Measurements from ENCODE around the gene MED13L. TPM values are rescaled to one million over a fixed set of nuclear protein-coding genes. Genes with fewer than 3 reads are reported as not detected.

MED13L gene
- total RNA-seq, 1 experiment from 2014 or later, result 32.1 TPM

DNA sequence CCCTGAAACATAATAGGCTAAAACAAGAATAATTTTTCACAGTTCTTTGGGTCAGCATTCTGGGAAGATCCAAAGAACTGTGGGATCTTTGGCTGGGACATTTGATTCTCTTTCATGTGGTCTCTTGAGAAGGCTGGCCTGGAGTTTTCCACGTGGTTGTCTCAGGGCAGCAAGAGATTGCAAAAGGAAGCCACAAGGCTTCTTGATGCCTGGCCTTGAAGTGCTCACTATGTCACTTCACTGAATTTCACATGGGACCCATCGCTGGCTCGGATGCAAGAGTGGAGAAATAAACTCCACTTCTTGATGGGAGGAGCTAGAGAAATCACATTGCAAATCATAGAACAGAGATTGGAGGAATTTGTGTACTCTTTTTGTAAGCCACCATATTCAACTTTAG is 343.4 kb downstream of the MED13L start:
- DNase-seq (ENCODE audit: extremely low read depth, low read depth), result no peak

DNA sequence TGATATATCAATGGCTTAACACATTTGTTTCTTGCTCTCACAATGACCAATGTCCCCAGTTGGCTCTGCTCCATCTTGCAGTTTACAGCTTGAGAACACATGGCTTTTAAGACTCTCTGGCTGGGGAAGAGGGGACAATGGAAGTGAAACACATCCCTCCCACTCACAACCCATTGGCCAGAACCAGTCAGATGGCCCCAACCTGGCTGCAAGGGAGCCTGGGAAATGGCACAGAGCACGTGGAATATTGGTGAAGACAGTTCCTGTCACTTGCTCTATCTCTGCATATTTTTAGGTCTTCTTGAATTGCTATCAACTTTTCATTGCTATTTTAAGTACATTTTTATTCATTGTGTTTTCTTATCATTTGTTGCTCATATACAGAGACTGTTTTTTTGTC is 345.4 kb downstream of the MED13L start:
- DNase-seq (ENCODE audit: extremely low read depth, low read depth), result no peak

DNA sequence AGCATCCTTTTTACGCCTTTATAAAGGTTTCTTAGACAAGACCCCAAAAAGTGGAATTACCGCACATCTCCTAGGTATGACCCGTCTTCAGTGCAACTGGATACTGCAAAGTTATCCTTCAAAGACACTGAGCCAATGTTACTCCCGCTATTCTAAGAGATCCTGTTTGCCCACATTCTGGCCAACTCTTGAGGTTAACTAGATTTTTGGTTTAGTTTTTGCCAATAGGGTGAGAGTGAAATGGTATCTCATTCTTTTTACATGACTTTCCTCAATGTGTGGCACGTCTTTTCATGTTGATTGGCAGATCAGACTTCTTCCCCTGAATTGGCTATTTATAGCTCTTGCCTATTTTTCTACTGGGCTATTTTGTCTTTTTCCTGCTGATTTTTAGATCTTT is 347.2 kb downstream of the MED13L start:
- no peak for DNase-seq (ENCODE audit: extremely low read depth, low read depth)

DNA sequence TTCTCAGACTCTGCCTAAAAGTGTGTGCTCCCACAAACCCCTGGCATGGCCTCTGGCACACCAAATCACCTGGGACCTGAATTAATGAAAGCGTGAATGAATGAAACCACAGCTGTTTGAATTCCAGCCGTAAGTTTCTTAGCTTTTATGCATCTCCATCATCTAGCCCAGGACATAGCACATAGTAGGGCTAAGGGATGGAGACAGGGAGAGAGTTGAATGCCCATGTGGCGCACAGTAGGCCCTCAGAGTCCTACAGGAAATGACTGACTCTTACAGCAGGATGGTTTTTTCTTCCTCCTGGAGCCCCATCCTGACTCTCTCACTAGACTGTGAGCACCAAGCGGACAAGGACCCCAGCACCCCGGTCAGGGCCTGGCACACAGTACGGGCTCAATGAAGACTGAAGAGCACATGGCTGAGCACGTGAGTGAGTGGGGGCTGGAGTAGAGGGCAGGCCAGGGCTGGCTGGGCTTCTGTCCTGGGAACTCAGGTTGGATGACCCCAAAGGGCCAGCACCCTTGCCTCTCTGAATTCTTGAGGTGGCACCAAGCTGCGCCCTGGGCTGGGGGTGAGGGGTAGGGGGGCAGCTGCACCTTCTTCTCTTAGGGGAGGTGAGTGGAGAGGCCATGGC is 351.3 kb downstream of the MED13L start:
- DNase-seq (ENCODE audit: extremely low read depth, low read depth), result no peak

DNA sequence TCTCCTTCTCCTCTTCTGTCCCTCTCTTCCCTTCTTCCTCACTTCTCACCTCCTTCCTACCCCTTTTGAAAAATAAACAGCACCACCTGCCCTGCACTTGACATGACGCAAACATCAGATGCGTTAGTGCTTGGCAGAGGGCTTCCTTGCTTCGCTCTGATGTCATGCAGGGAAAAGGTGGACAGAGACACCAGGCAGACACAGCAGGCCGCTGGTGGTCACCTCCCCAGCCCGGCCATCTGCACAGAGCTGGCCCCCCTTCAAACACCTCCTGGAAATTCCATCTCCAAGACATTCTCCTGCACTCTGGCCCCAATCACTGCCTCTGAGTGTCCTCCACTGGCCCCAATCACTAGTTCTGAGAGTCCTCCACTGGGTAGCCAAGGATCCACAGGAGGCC is 353.6 kb downstream of the MED13L start:
- no peak for DNase-seq (ENCODE audit: extremely low read depth, low read depth)

DNA sequence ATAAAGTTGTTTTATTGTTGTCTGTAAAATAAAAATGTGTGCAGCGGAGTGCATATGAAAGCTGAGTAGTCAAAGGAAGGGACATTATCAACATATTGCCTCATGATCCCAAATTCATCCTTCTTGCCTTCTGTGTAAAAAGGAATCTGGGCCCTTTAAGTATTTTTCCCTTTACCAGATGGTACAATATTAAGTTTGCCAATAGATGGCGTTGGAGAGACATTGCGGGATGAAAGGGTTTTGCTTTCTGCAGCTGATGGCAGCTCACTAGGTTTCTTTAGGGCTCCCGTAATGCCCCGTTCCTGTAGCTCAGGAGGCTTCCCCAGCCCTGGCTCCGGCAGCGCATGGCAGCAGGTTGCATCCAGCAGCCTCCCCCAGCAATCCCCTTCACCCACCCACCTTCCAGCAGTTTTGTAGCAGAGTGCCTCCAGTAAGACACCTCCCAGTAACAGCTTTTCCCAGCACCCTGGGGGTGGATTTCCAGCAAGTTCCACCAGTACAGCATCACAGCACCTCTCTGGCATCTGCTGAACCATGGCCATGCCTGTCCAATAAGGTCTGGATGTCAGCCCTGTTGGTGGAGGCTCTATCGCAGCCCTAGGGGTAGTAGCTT is 354.4 kb downstream of the MED13L start:
- DNase-seq (ENCODE audit: extremely low read depth, low read depth), result no peak

DNA sequence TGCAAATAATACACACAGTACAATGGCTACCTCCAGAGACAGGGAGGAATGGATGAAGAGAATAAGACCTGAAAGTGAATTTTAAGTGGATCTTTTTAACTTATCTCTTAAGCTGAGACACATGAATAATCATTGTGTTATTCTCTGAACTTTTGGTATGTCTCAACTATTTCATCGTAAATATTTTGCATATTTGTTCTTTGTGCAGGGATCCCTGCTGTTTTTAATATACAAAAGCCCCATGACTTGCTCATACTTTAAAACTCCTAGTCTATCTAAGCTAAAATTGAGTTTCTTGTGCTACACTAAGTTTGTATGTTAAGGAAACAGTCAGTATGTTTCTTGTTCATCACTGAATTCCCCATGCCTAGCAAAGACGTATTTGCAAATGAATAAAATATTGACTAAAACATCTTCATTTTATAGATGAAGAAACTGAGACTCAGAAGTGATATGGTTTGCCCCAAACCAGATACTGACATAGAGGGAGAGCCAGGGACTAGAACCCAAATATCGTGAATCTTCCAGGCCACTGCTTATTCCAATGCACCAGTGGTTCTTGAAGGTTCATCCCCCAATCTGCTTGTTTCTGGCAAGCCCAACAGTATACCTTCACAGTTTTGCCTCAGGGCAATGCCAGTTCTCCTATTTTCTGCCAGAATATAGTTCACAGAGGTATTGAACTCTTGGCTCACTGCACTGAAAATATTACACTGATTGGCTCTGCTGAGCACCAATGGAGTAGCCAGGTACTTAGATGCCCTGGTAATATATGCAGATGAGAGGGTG is 356.9 kb downstream of the MED13L start:
- no peak for DNase-seq (ENCODE audit: extremely low read depth, low read depth)

DNA sequence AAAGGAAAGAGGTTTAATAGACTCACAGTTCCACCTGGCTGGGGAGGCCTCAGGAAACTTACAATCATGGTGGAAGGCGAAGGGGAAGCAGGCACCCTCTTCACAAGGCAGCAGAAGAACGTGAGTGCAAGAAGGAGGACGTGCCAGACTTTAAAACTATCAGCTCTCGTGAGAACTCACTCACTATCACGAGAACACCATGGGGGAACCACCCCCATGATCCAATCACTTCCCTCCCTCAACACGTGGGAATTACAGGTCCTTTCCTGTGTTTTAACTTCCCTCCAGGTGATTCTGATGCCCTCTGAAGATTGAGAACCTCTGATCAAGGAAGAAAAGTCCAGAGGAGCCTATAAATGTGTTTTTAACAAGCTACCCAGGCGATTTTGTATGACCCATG is 358.7 kb downstream of the MED13L start:
- DNase-seq (ENCODE audit: extremely low read depth, low read depth), result no peak

DNA sequence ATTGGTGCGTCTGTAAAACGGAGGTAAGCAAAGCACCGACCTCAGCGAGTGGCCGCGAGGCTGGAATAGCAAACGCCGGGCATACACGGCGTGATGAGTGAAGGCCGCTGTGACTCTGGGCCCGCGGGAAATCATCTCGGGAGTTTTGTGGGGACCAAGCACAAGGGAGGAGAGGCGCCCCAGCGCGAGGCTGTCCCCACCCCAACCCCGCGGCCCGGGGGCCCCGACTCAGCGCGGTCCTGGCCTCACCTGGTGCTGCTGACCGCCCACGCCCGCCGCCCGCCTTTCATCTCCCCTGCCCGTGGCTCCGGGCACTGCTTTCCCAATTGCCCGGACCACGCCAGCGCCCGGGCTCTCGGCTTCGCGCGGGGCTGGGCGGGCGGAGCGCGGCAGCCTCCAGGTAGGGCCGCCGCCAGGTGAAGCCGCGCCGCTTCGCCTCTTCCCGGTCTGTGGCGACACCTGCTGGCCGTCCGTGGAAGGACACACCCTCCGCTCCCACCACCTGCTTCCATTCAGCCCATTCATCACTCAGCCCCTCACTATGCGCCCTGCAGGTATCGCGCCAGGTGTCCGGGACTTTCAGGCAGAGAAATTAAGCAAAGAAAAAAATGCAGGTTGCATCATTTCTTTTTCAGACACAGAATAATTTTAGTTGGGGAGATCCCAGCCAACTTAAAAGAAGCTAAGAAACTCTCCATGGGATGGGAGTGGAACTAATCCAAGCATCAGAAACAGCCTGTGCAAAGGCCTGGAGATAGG is 360.4 kb downstream of the MED13L start:
- peak; percentile 15 for DNase-seq (ENCODE audit: extremely low read depth, low read depth)

DNA sequence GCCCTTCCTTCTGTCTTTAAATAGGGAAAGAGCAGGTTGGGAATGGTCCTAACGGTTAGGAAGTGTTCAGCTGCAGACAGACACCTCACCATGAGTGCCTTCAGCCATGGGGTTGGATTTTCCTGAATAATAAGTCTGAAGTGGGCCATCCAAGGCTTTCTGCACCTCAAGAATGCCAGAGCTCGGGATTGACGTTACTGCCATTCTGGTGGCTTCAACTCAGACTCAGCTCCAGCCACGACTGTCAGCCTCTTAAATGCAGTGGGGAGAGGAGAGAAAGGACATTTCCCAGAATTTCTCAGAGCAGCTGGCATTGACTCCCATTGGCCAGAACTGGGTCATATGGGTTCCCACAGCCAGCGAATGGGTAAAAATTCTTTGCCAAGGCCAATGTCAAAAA is 363.4 kb downstream of the MED13L start:
- no peak for DNase-seq (ENCODE audit: extremely low read depth, low read depth)

DNA sequence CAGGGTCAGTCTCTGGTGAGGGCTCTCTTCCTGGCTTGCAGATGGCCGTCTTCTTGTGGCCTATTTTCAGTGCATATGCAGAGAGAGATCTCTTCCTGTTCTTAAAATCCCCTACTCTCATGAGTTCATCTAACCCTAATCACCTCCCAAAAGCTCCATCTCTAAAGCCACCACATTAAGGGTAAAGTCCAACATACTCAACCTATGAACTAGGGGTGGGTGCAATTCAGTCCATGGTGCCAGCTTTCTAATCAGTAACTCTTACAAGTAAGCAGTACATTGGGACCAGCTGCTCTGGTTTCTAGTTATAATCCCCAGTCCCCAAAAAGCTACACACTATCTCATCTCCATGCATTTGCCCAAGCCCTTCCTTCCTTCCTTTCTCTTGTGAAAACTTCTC is 365.1 kb downstream of the MED13L start:
- DNase-seq (ENCODE audit: extremely low read depth, low read depth), result no peak

DNA sequence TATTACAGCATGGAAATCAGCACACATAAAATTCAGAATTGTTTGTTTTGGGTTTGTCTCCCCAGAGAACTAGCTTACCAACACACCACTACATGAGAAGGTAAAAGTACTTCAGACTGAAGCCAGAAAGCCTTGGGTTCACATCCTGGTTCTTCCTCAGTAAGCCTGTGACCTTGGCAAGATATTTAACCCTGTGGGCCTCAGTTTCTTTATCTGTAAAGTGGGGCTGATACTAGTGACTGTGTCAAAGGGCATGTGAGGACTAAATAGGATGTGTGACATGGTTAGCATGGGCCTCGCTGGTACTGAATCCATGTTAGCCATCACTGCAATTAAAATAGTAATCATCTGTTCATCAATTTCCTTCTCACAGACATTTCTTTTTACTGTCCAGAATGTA is 366.1 kb downstream of the MED13L start:
- no peak for DNase-seq (ENCODE audit: extremely low read depth, low read depth)

DNA sequence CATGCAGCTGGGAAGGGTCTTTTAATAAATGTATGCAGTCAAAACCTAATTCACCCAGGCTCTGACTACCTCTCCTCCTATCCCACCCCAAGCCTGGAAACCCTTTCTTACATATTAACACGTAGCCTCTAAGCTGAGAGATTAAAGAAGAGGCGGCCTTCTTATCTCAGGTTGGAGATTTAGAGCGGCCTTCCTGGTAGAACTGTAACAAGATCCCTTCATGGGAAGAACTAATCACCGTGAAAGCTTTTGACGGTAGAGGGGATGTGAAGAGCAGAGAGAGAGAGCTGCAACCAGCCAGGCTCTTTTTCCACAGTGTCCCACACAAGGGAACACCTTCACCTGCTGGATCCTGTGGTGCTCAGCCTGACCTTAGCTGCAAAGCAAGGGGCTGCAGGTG is 367.4 kb downstream of the MED13L start:
- DNase-seq (ENCODE audit: extremely low read depth, low read depth), result no peak

Small RNAs within 50 kb of the gene (small RNA-seq; reads per million reads assigned to genes)
- gene MIR620 (0 reads per million in 2 experiments), gene RNU6-1188P (0 reads per million in 2 experiments), gene SNRPGP18 (0 reads per million in 2 experiments)
